Heart right ventricle (tissue), 16 donors: ENCODE results near the gene AREL1. TPM values are rescaled to one million over a fixed set of nuclear protein-coding genes. Genes with fewer than 3 reads are reported as not detected.

Experiments
- ATAC-seq, 8 donors: fragments of 200-7000 bp; cut with Tn5 transposase; one replicate each; pipeline ENCODE4 v1.9.1; 2020; ENCODE audit warnings: mild to moderate bottlenecking in 8 of 8, moderate library complexity in 8 of 8, moderate number of reproducible peaks in 1 of 8
- DNase-seq, 2 donors: peaks; one replicate each; pipeline ENCODE4 v3.0.0-alpha.2; 2020
- H3K27ac ChIP-seq, 10 donors: fragments of 200-600 bp; sonication (generic) in 2 of 10; one replicate each; pipeline versions ENCODE4 v1.5.0 to v1.8.0; 2020 to 2022; ENCODE audit warnings: mild to moderate bottlenecking in 3 of 10
- H3K27me3 ChIP-seq, 7 donors: fragments of 200-600 bp; one replicate each; pipeline ENCODE4 v1.8.0; 2021 to 2022; ENCODE audit warnings: mild to moderate bottlenecking in 2 of 7
- H3K36me3 ChIP-seq, 9 donors: fragments of 200-600 bp; sonication (generic) in 1 of 9; one replicate each; pipeline versions ENCODE4 v1.5.0 to v1.8.0; 2020 to 2022; ENCODE audit warnings: mild to moderate bottlenecking in 2 of 9
- H3K4me1 ChIP-seq, 9 donors: fragments of 200-600 bp; sonication (generic) in 1 of 9; one replicate each; pipeline versions ENCODE4 v1.5.0 to v1.8.0; 2020 to 2022; ENCODE audit warnings: mild to moderate bottlenecking in 4 of 9
- H3K4me3 ChIP-seq, 10 donors: fragments of 200-600 bp; sonication (generic) in 2 of 10; one replicate each; pipeline versions ENCODE4 v1.5.0 to v1.8.0; 2020 to 2022; ENCODE audit warnings: mild to moderate bottlenecking in 7 of 10, moderate library complexity in 2 of 10
- H3K9me3 ChIP-seq, 11 donors: fragments of 200-600 bp in 10 of 11; sonication (generic) in 2 of 11; one replicate each; pipeline versions ENCODE4 v1.5.0 to v1.8.0; 2013 to 2022; ENCODE audit warnings: mild to moderate bottlenecking in 2 of 11, control low read depth in 1 of 11, moderate library complexity in 1 of 11
- CTCF ChIP-seq, 9 donors: fragments of 200-600 bp; sonication (generic) in 2 of 9; IDR thresholded peaks; one replicate each; pipeline versions ENCODE4 v1.5.0 to v1.8.0; 2021 to 2022; ENCODE audit warnings: antibody characterized with exemption in 9 of 9, mild to moderate bottlenecking in 5 of 9, moderate library complexity in 1 of 9
- WGBS, 2 donors: extraction: QIAGEN DNeasy Blood & Tissue Kit; methylation state at CpG; one replicate each; pipeline ENCODE4 v1.1.7; 2013; ENCODE audit warnings: inconsistent platforms in 1 of 2; 5-methylcytosine and 5-hydroxymethylcytosine counted together
- intact Hi-C, 10 donors: fragments of 100-400 bp; cut with DNase I; formaldehyde crosslinking; loops; one replicate each; pipeline versions ENCODE4 v1.11.1 to v1.14.2; 2022
- polyA plus RNA-seq, 2 donors: library from polyadenylated mRNA; stranded (reverse); fragments of 200-250 nt; gene quantifications; one replicate each; pipeline ENCODE4 v1.2.3, GENCODE V29; 2013
- total RNA-seq, 10 donors: library from RNA; stranded (reverse); fragmentation: NEBNext Ultra II Directional in 3 of 10; extraction: Animal tissue kit (Norgen Biotek cat#: 25700) in 3 of 10; gene quantifications; one replicate each; pipeline versions ENCODE4 v1.2.1 to v1.2.4, GENCODE V29; 2021 to 2023
- donor health status: Arrhythmogenic right ventricular cardiomyopathy.
- donor health status: ischemic (EF 13 %, LVEDD 7.1; RV severe dilation, severe dysfunction).
- donor health status: healthy with polysubstance abuse.
- donor health status: DM: no; HTN: yes; CAD: no.
- donor health status: DM: no; HTN: no; CAD: no.
- donor health status: ischemic (EF 25% LVEDD 6.9; RV normal size, moderate dysfunction).
- donor health status: ischemic (EF 25% LVEDD 5.7; RV mildly dilated, moderate dysfunction).
- donor health status: healthy.
- donor health status: DM: yes; HTN: yes; CAD: no.
- donor health status: Ischemic cardiomyopathy.
- donor health status: ischemic (EF 35%, LVEDD 5.7; RV mildly dilated, moderate dysfunction).
- donor health status: nonischemic (EF 11% LVEDD 7.7; RV severe dilation, severe dysfunction).
- donor health status: DM: yes; HTN: yes; CAD: no.
- donor health status: PGD.
- donor health status: ischemic (EF 29% LVEDD 5.4; RV normal size, mild dysfunction).
- donor health status: nonischemic (EF 23%, LVEDD 6.1; RV moderate dilation, normal function).

The AREL1 gene
- total and polyA plus RNA-seq, 12 donors: 8.8 to 27.2 (median 20.7) TPM

GRCh38 chr14:74653386-74654138 is 59.3 kb downstream of the AREL1 start:
- ATAC-seq (no peak), DNase-seq (no peak)
- TF ChIP-seq CTCF (IDR thresholded peaks at IDR 0.05): no peak
- Histone ChIP-seq H3K4me3 (no peak overlapping the region), H3K4me1 (peaks cover 0 to 21% (median 1%) of the 10 kb centered on the region in 9 donors), H3K36me3 (peaks cover 0 to 41% (median 5%) of the 10 kb centered on the region in 9 donors), H3K27me3 (no peaks in the 10 kb centered on the region), H3K9me3 (no peaks in the 10 kb centered on the region), H3K27ac (no peak overlapping the region)
- 85 to 87% methylated on average over 15 of the region's 15 CpGs for WGBS, 2 donors
- intact Hi-C loops: no loop called here

GRCh38 chr14:74652541-74652940 is 60.3 kb downstream of the AREL1 start:
- 63 to 83% methylated on average over 4 of the region's 4 CpGs for WGBS, 2 donors
- TF ChIP-seq CTCF (IDR thresholded peaks at IDR 0.05): no peak
- Histone ChIP-seq H3K36me3 (peaks cover 0 to 38% (median 5%) of the 10 kb centered on the region in 9 donors), H3K9me3 (no peaks in the 10 kb centered on the region), H3K4me3 (no peak overlapping the region), H3K27ac (no peak overlapping the region), H3K4me1 (peaks cover 0 to 30% (median 12%) of the 10 kb centered on the region in 9 donors), H3K27me3 (no peaks in the 10 kb centered on the region)
- DNase-seq (no peak), ATAC-seq (no peak)
- intact Hi-C loops: no loop called here

GRCh38 chr14:74650927-74651686 is 61.8 kb downstream of the AREL1 start:
- Histone ChIP-seq H3K27ac (no peak overlapping the region), H3K4me3 (no peak overlapping the region), H3K9me3 (no peaks in the 10 kb centered on the region), H3K36me3 (peaks cover 0 to 24% (median 0%) of the 10 kb centered on the region in 9 donors), H3K27me3 (no peaks in the 10 kb centered on the region), H3K4me1 (peaks cover 0 to 28% (median 14%) of the 10 kb centered on the region in 9 donors)
- no peak for TF ChIP-seq CTCF (IDR thresholded peaks at IDR 0.05)
- 100% methylated on average over 1 of the region's 1 CpG for WGBS, 2 donors
- no peak for DNase-seq
- ATAC-seq: no peak
- intact Hi-C loops: no loop called here

GRCh38 chr14:74649673-74650072 is 63.2 kb downstream of the AREL1 start:
- H3K4me3 ChIP-seq: no peak overlapping the region
- H3K9me3 ChIP-seq: no peaks in the 10 kb centered on the region
- no peaks in the 10 kb centered on the region for H3K27me3 ChIP-seq
- peaks cover 0 to 19% (median 0%) of the 10 kb centered on the region in 9 donors for H3K36me3 ChIP-seq
- peaks cover 0 to 40% (median 14%) of the 10 kb centered on the region in 9 donors for H3K4me1 ChIP-seq
- TF ChIP-seq CTCF (IDR thresholded peaks at IDR 0.05): no peak
- 59 to 66% methylated on average over 2 of the region's 2 CpGs for WGBS, 2 donors
- no peak for DNase-seq
- intact Hi-C loops: no loop called here
- H3K27ac ChIP-seq: no peak overlapping the region
- peak in 2 of 8 donors; percentile 9 to 10 for ATAC-seq
